Neuronal stem cell (in vitro differentiated cells): ENCODE measurements around the gene KLF11.
A peak's percentile ranks its signal among the peaks of the same experiment; 100 is the strongest.

Source experiments
- DNase-seq: peaks from one replicate; pipeline ENCODE4 v3.0.0-alpha.2; 2013; ENCODE audit warnings: low spot score
- H2AFZ ChIP-seq: one replicate; pipeline ENCODE4 v1.6.1; 2013; ENCODE audit warnings: mild to moderate bottlenecking, low read length, inconsistent platforms
- H2AK5ac ChIP-seq: 2 replicates; pipeline ENCODE4 v1.6.1; 2013; ENCODE audit warnings: low read depth, mild to moderate bottlenecking, inconsistent platforms, low read length, moderate library complexity, mixed read lengths
- H2BK120ac ChIP-seq: 2 replicates; pipeline ENCODE4 v1.6.1; 2013; ENCODE audit warnings: low read depth, mild to moderate bottlenecking, inconsistent platforms, low read length, moderate library complexity, mixed read lengths
- H2BK12ac ChIP-seq: one replicate; pipeline ENCODE4 v1.6.1; 2013; ENCODE audit warnings: low read length, inconsistent platforms
- H2BK15ac ChIP-seq: 2 replicates; pipeline ENCODE4 v1.6.1; 2013; ENCODE audit warnings: mild to moderate bottlenecking, low read length, inconsistent platforms, mixed read lengths
- H2BK5ac ChIP-seq: one replicate; pipeline ENCODE4 v1.6.1; 2013; ENCODE audit warnings: inconsistent platforms, mild to moderate bottlenecking, low read length, moderate library complexity
- H3K14ac ChIP-seq: one replicate; pipeline ENCODE4 v1.6.1; 2013; ENCODE audit warnings: low read length, inconsistent platforms
- H3K18ac ChIP-seq: 2 replicates; pipeline ENCODE4 v1.6.1; 2013; ENCODE audit warnings: low read length, inconsistent platforms
- H3K23ac ChIP-seq: 2 replicates; pipeline ENCODE4 v1.6.1; 2013; ENCODE audit warnings: low read depth, mild to moderate bottlenecking, mixed read lengths, low read length, inconsistent platforms; ENCODE audit not compliant: poor library complexity
- H3K27ac ChIP-seq: replicated peaks from 3 replicates; pipeline ENCODE4 v1.5.1; 2013; ENCODE audit warnings: low read length, inconsistent platforms
- H3K27me3 ChIP-seq, 3 experiments: 2 replicates each; pipeline ENCODE4 v1.6.1; 2013; ENCODE audit warnings: low read length in 3 of 3, mild to moderate bottlenecking in 2 of 3, inconsistent platforms in 1 of 3, low read depth in 1 of 3, mixed read lengths in 1 of 3, moderate library complexity in 1 of 3; ENCODE audit not compliant: control insufficient read depth in 3 of 3, insufficient read depth in 3 of 3
- H3K36me3 ChIP-seq, 2 donors: replicated peaks in 1 of 2; 2 replicates each; pipeline ENCODE4 v1.6.1; 2013; ENCODE audit warnings: low read length in 2 of 2; ENCODE audit not compliant: control insufficient read depth in 2 of 2, insufficient read depth in 2 of 2
- H3K4ac ChIP-seq: 2 replicates; pipeline ENCODE4 v1.6.1; 2013; ENCODE audit warnings: inconsistent platforms, mild to moderate bottlenecking, low read length, moderate library complexity
- H3K4me1 ChIP-seq, 2 donors: 1 replicate in 1 of 2; 2 replicates in 1 of 2; pipeline ENCODE4 v1.6.1; 2013; ENCODE audit warnings: low read length in 2 of 2, low read depth in 1 of 2; ENCODE audit not compliant: control insufficient read depth in 2 of 2, insufficient read depth in 1 of 2
- H3K4me2 ChIP-seq: one replicate; pipeline ENCODE4 v1.6.1; 2013; ENCODE audit warnings: mild to moderate bottlenecking, low read length, inconsistent platforms; ENCODE audit not compliant: insufficient read depth, poor library complexity, severe bottlenecking
- H3K4me3 ChIP-seq, 2 donors: 2 replicates each; pipeline ENCODE4 v1.5.1; 2013; ENCODE audit warnings: low read length in 2 of 2, mild to moderate bottlenecking in 2 of 2, inconsistent platforms in 1 of 2, moderate library complexity in 1 of 2
- H3K79me1 ChIP-seq: one replicate; pipeline ENCODE4 v1.6.1; 2013; ENCODE audit warnings: low read depth, mild to moderate bottlenecking, inconsistent platforms, low read length, moderate library complexity
- H3K9ac ChIP-seq: one replicate; pipeline ENCODE4 v1.6.1; 2013; ENCODE audit warnings: mild to moderate bottlenecking, low read depth, low read length, inconsistent platforms; ENCODE audit not compliant: poor library complexity
- H3K9me3 ChIP-seq, 2 donors: replicated peaks in 1 of 2; 2 replicates each; pipeline versions ENCODE3 to v1.6.1; 2013; ENCODE audit warnings: low read length in 2 of 2, mild to moderate bottlenecking in 2 of 2, inconsistent platforms in 1 of 2, low read depth in 1 of 2, mixed read lengths in 1 of 2, moderate library complexity in 1 of 2; ENCODE audit not compliant: control insufficient read depth in 2 of 2, insufficient read depth in 1 of 2
- H4K8ac ChIP-seq: one replicate; pipeline ENCODE4 v1.6.1; 2013; ENCODE audit warnings: low read depth, mild to moderate bottlenecking, inconsistent platforms, low read length, moderate library complexity
- H4K91ac ChIP-seq: one replicate; pipeline ENCODE4 v1.6.1; 2013; ENCODE audit warnings: low read length, low read depth, mild to moderate bottlenecking, inconsistent platforms; ENCODE audit not compliant: poor library complexity
- WGBS, 2 donors: extraction: QIAGEN DNeasy Blood & Tissue Kit; methylation state at CpG; one replicate each; pipeline ENCODE4 v1.1.7; 2013; ENCODE audit warnings: missing lambda C conversion rate in 2 of 2, mixed read lengths in 1 of 2; ENCODE audit not compliant: insufficient read length in 2 of 2, insufficient replicate concordance in 1 of 2; ENCODE audit errors: extremely low coverage in 2 of 2; 5-methylcytosine and 5-hydroxymethylcytosine counted together

KLF11 gene

DNA sequence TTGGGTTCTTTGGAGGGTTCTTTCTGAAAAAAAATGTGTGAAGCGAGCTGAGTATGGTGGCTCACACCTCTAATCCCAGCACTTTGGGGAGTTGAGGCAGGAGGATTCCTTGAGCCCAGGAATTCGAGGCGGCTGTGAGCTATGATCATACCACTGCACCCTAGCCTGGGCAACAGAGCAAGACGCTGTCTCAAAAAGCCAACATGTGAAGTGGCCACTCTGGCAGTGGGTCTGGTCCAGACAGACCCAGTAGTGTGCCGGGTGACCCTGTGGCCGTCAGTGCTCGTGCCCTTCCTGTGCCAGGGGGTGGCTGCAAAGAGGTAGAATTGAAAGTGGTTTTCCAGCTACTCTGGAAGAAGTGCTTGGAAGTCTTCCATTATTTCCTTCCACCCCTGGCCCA, 11.6 kb downstream of the KLF11 start:
- Histone ChIP-seq H2BK15ac (no peak overlapping the region), H3K27me3 (peaks cover 0 to 3% (median 3%) of the 10 kb centered on the region in 3 experiments), H3K4ac (no peak overlapping the region), H3K23ac (no peak overlapping the region), H3K9me3 (no peaks in the 10 kb centered on the region), H3K79me1 (no peaks in the 10 kb centered on the region), H2BK120ac (no peak overlapping the region), H2AFZ (no peak overlapping the region), H2BK5ac (no peak overlapping the region), H3K4me1 (peaks cover 10 to 12% of the 10 kb centered on the region in 2 donors), H3K9ac (no peak overlapping the region), H2BK12ac (no peak overlapping the region), H3K14ac (no peak overlapping the region), H3K4me3 (no peak overlapping the region), H3K4me2 (no peak overlapping the region), H4K8ac (no peak overlapping the region), H4K91ac (no peak overlapping the region), H3K27ac (no peak overlapping the region), H3K18ac (peak overlapping the region; percentile 87), H2AK5ac (peak overlapping the region; percentile 61), H3K36me3 (peaks cover 2 to 42% of the 10 kb centered on the region in 2 donors)
- DNase-seq = no peak
- no CpG with 5 or more reads among the region's 7 CpGs for WGBS, 2 donors

DNA sequence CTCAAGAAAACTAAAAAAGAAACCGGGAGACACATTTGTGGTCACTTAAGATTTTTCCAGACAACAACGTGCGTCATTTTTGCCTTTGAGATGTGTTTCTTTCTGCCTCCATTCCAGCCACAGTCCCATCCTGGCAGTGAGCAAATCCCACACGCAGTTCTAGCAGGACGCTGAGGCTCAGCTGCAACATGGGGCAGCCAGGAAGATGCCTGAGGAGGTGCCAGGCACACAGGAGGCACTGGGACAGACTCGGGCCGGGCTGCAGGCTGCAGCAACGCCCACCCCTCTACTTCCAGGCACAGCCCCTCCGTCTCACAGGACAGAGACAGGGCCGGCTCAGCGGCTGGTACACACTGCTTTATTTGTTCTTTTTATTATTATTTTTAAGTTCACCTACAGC, 13.1 kb downstream of the KLF11 start:
- Histone ChIP-seq H3K4me1 (peaks cover 10 to 12% of the 10 kb centered on the region in 2 donors), H3K23ac (peak overlapping the region; percentile 85), H4K91ac (no peak overlapping the region), H3K18ac (peak overlapping the region; percentile 90), H3K4ac (no peak overlapping the region), H3K4me3 (no peak overlapping the region), H3K27ac (no peak overlapping the region), H3K14ac (peak overlapping the region; percentile 97), H2BK15ac (peak overlapping the region; percentile 96), H2BK5ac (no peak overlapping the region), H2AK5ac (no peak overlapping the region), H2AFZ (no peak overlapping the region), H2BK120ac (no peak overlapping the region), H3K27me3 (peaks cover 0 to 3% (median 3%) of the 10 kb centered on the region in 3 experiments), H3K9ac (peak overlapping the region; percentile 60), H2BK12ac (peak overlapping the region; percentile 94), H4K8ac (no peak overlapping the region), H3K9me3 (no peaks in the 10 kb centered on the region), H3K79me1 (no peaks in the 10 kb centered on the region), H3K4me2 (no peak overlapping the region), H3K36me3 (peaks cover 2 to 39% of the 10 kb centered on the region in 2 donors)
- DNase-seq = no peak
- WGBS, 2 donors = no CpG with 5 or more reads among the region's 11 CpGs

DNA sequence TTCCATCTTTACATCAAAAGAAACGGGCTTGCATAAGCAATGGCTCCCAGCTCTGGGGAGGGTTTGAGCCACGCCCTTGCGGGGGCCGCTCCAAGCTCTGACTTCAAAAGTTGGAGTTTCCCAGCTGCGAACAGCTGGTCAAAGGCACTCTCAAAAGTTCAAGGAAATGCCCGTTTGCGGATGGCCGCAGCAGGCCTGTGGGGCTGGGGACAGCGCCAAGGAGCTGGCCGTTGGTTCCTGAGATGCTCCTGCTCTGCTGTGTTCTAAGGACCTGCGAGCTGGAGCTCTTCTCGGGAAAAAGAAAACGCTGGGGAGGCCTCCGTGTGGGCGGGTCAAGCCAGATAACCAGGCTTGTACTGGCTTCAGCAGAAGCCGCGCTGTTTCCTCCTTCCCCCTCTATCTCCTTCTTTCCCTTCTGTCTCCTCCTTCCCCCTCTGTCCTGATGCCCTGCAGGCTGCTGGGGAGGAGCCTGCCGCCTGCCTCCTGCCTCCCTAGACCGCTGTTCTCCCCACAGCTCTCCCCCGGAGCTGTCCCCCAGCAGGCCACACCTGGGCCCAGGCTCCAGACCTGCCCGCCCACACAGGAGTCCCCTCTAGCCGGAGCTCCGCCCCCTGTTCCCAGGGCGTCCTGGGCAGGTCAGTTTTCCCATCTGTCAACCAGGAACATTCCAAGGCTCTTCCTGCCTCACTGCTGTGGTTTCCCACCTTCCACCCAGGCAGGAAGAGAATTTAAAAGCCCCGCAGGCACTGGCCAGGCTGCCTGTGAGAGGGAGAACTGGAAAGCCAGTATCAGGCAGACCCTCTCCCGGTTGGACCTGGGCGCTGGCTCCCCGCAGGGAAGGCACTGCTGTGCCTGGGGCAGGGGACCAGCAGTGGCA, 14.1 kb downstream of the KLF11 start:
- Histone ChIP-seq H2BK12ac (no peak overlapping the region), H3K9ac (no peak overlapping the region), H3K9me3 (no peaks in the 10 kb centered on the region), H4K91ac (no peak overlapping the region), H3K18ac (peak overlapping the region; percentile 80), H3K27ac (no peak overlapping the region), H3K79me1 (no peaks in the 10 kb centered on the region), H3K14ac (no peak overlapping the region), H3K23ac (no peak overlapping the region), H2BK120ac (no peak overlapping the region), H3K4ac (no peak overlapping the region), H2AK5ac (peak overlapping the region; percentile 66), H3K4me1 (peaks cover 10 to 12% of the 10 kb centered on the region in 2 donors), H2BK5ac (no peak overlapping the region), H3K36me3 (peaks cover 0 to 29% of the 10 kb centered on the region in 2 donors), H2BK15ac (no peak overlapping the region), H2AFZ (peak overlapping the region; percentile 89), H3K4me2 (peak overlapping the region; percentile 54), H4K8ac (no peak overlapping the region), H3K4me3 (peak overlapping the region in 1 of 2 donors; percentile 38), H3K27me3 (peaks cover 0 to 3% (median 3%) of the 10 kb centered on the region in 3 experiments)
- WGBS, 2 donors = no CpG with 5 or more reads among the region's 28 CpGs
- no peak for DNase-seq

DNA sequence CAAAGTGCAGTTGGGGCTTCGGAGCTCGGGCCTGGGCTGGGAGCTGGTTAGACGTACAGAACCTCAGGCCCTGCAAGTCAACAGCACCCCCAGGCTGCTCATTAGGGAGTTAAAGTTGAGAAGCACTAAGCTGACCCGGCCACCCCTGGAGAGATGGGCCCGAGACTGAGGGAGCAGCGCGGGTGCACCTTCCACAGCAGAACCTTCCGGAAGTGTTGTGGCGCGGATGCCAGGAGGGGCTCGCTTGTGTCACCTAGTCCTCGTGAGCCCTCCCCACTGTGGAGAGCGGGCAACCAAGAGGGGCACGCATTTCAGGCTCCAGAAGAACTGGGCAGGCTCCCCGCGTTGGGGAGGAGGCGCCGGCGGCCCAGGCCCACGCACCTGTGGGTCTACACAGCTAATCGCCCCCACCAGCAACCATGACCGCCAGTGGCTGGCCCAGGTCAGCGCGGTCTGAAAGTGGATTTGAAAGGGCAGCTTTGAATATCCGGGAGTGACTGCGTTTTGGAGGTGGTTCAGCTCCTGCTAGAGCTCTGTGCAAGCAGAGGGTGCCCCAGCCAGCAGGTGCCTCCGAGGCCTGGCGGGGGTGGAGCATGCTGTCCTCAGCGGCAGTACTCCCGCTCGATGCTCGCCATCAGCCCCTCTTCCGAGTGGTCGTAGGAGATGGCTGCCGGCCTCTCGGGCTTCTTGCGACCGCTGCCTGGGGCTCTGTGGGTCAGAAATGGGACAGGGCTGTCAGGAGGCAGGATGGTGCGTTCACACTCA, 15.1 kb downstream of the KLF11 start:
- no peak overlapping the region for H3K27ac ChIP-seq
- no peaks in the 10 kb centered on the region for H3K79me1 ChIP-seq
- peaks cover 0 to 20% of the 10 kb centered on the region in 2 donors for H3K36me3 ChIP-seq
- no peak overlapping the region for H3K4me3 ChIP-seq
- H2BK12ac ChIP-seq = peak overlapping the region; percentile 63
- no peaks in the 10 kb centered on the region for H3K9me3 ChIP-seq
- H4K91ac ChIP-seq = no peak overlapping the region
- peak overlapping the region; percentile 83 for H2AK5ac ChIP-seq
- peak overlapping the region; percentile 77 for H3K23ac ChIP-seq
- H2BK5ac ChIP-seq = peak overlapping the region; percentile 58
- H3K14ac ChIP-seq = peak overlapping the region; percentile 15
- no CpG with 5 or more reads among the region's 39 CpGs for whole genome bisulfite sequencing, 2 donors
- no peak overlapping the region for H3K4me2 ChIP-seq
- peak overlapping the region; percentile 32 for H2AFZ ChIP-seq
- H3K4me1 ChIP-seq = peaks cover 10 to 12% of the 10 kb centered on the region in 2 donors
- no peak overlapping the region for H3K9ac ChIP-seq
- H2BK120ac ChIP-seq = no peak overlapping the region
- H2BK15ac ChIP-seq = peak overlapping the region; percentile 87
- peak overlapping the region; percentile 30 for H4K8ac ChIP-seq
- peaks cover 0 to 3% (median 3%) of the 10 kb centered on the region in 3 experiments for H3K27me3 ChIP-seq
- DNase-seq = no peak
- H3K4ac ChIP-seq = no peak overlapping the region
- peak overlapping the region; percentile 78 for H3K18ac ChIP-seq
